Neural progenitor cell (in vitro differentiated cells): ENCODE data around the gene SLC2A9. TPM values are rescaled to one million over a fixed set of nuclear protein-coding genes. Genes with fewer than 3 reads are reported as not detected.

Source experiments
- DNase-seq: peaks from one replicate; pipeline ENCODE4 v3.0.0-alpha.2; 2016; ENCODE audit warnings: low spot score
- H2AFZ ChIP-seq: fragments of 200-600 bp; sonication (generic); replicated peaks from 2 replicates; pipeline ENCODE4 v1.6.1; 2016; ENCODE audit warnings: antibody characterized with exemption
- H3F3A ChIP-seq: fragments of 200-600 bp; sonication (generic); 2 replicates; pipeline ENCODE4 v1.6.1; 2016; ENCODE audit warnings: antibody characterized with exemption, low read depth
- H3K27ac ChIP-seq: fragments of 200-600 bp; sonication (generic); 2 replicates; pipeline ENCODE4 v1.5.1; 2016; ENCODE audit warnings: mild to moderate bottlenecking
- H3K27me3 ChIP-seq: fragments of 200-600 bp; sonication (generic); 2 replicates; pipeline ENCODE4 v1.6.1; 2016; ENCODE audit warnings: mild to moderate bottlenecking, moderate library complexity
- H3K36me3 ChIP-seq: fragments of 200-600 bp; sonication (generic); 2 replicates; pipeline ENCODE4 v1.5.1; 2016
- H3K4me1 ChIP-seq: fragments of 200-600 bp; sonication (generic); 2 replicates; pipeline ENCODE4 v1.6.1; 2016; ENCODE audit warnings: mixed run types
- H3K4me2 ChIP-seq: fragments of 200-600 bp; sonication (generic); 2 replicates; pipeline ENCODE4 v1.6.1; 2016
- H3K4me3 ChIP-seq: fragments of 200-600 bp; sonication (generic); 2 replicates; pipeline ENCODE4 v1.5.1; 2016
- H3K79me2 ChIP-seq: fragments of 200-600 bp; sonication (generic); 2 replicates; pipeline ENCODE4 v1.6.1; 2016; ENCODE audit warnings: low read depth
- H3K9ac ChIP-seq: fragments of 200-600 bp; sonication (generic); 2 replicates; pipeline ENCODE4 v1.6.1; 2016
- H3K9me3 ChIP-seq: fragments of 200-600 bp; sonication (generic); 2 replicates; pipeline ENCODE4 v1.5.1; 2016; ENCODE audit warnings: low read depth
- H4K20me1 ChIP-seq: fragments of 200-600 bp; sonication (generic); 2 replicates; pipeline ENCODE4 v1.6.1; 2016; ENCODE audit warnings: low read depth
- H3K27ac Mint-ChIP-seq: 3 replicates; pipeline ENCODE4 v1.8.0; 2021; ENCODE audit warnings: mixed read lengths
- H3K27me3 Mint-ChIP-seq: 2 replicates; pipeline ENCODE4 v1.8.0; 2022; ENCODE audit warnings: low read depth, mild to moderate bottlenecking, inconsistent platforms, moderate library complexity, mixed read lengths; ENCODE audit not compliant: insufficient read depth
- H3K36me3 Mint-ChIP-seq: 3 replicates; pipeline ENCODE4 v1.8.0; 2021; ENCODE audit warnings: mixed read lengths
- H3K4me1 Mint-ChIP-seq: 3 replicates; pipeline ENCODE4 v1.8.0; 2021; ENCODE audit warnings: mixed read lengths
- H3K4me3 Mint-ChIP-seq: 3 replicates; pipeline ENCODE4 v1.8.0; 2021; ENCODE audit warnings: mild to moderate bottlenecking, moderate library complexity, mixed read lengths
- H3K9me3 Mint-ChIP-seq: 3 replicates; pipeline ENCODE4 v1.8.0; 2020; ENCODE audit warnings: mixed read lengths
- EZH2 ChIP-seq: fragments of 200-600 bp; sonication (generic); IDR thresholded peaks from 2 replicates; pipeline ENCODE4 v1.6.1; 2017; ENCODE audit warnings: antibody characterized with exemption, mild to moderate bottlenecking, moderate library complexity
- EZH2phosphoT487 ChIP-seq: fragments of 200-600 bp; sonication (generic); IDR thresholded peaks from 2 replicates; pipeline ENCODE4 v1.6.1; 2017; ENCODE audit warnings: antibody characterized with exemption
- total RNA-seq: library from RNA; depleted of rRNA; stranded (reverse); fragments of >200 nt; gene quantifications from 2 replicates; pipeline ENCODE4 v1.2.3, GENCODE V29; 2015; ENCODE audit warnings: low replicate concordance
- TF ChIP-seq, protein P1 (sequence below): fragments of 200-600 bp; sonication (generic); IDR thresholded peaks from 2 replicates; pipeline ENCODE4 v1.5.1; 2017; ENCODE audit warnings: antibody characterized with exemption, mild to moderate bottlenecking

SLC2A9 gene
- total RNA-seq, 1 donor from 2014 or later: not detected

- H4K20me1 ChIP-seq: no peaks in the 10 kb centered on the region
- no peak overlapping the region for H3K27ac ChIP-seq
- no peaks in the 10 kb centered on the region for H3F3A ChIP-seq
- H3K27ac Mint-ChIP-seq: no peak overlapping the region
- H3K4me1 ChIP-seq: no peaks in the 10 kb centered on the region
- H3K27me3 Mint-ChIP-seq: peaks cover 10% of the 10 kb centered on the region
- DNase-seq: no peak
- no peaks in the 10 kb centered on the region for H3K36me3 Mint-ChIP-seq
- H3K4me3 ChIP-seq: no peak overlapping the region
- TF ChIP-seq EZH2 (no peak), EZH2phosphoT487 (no peak)
- TF ChIP-seq, protein P1, sequence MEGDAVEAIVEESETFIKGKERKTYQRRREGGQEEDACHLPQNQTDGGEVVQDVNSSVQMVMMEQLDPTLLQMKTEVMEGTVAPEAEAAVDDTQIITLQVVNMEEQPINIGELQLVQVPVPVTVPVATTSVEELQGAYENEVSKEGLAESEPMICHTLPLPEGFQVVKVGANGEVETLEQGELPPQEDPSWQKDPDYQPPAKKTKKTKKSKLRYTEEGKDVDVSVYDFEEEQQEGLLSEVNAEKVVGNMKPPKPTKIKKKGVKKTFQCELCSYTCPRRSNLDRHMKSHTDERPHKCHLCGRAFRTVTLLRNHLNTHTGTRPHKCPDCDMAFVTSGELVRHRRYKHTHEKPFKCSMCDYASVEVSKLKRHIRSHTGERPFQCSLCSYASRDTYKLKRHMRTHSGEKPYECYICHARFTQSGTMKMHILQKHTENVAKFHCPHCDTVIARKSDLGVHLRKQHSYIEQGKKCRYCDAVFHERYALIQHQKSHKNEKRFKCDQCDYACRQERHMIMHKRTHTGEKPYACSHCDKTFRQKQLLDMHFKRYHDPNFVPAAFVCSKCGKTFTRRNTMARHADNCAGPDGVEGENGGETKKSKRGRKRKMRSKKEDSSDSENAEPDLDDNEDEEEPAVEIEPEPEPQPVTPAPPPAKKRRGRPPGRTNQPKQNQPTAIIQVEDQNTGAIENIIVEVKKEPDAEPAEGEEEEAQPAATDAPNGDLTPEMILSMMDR: no peak
- peaks cover 6% of the 10 kb centered on the region for H3K9me3 Mint-ChIP-seq
- H3K4me2 ChIP-seq: no peak overlapping the region
- H3K79me2 ChIP-seq: no peaks in the 10 kb centered on the region
- no peaks in the 10 kb centered on the region for H3K27me3 ChIP-seq
- H2AFZ ChIP-seq: no peak overlapping the region
- H3K9ac ChIP-seq: no peak overlapping the region
- H3K4me1 Mint-ChIP-seq: peaks cover 3% of the 10 kb centered on the region
- no peak overlapping the region for H3K4me3 Mint-ChIP-seq
- H3K9me3 ChIP-seq: no peaks in the 10 kb centered on the region
- H3K36me3 ChIP-seq: no peaks in the 10 kb centered on the region
Observed at GRCh38 chr4:9874385-9874784, 146.9 kb downstream of the SLC2A9 start.

DNA sequence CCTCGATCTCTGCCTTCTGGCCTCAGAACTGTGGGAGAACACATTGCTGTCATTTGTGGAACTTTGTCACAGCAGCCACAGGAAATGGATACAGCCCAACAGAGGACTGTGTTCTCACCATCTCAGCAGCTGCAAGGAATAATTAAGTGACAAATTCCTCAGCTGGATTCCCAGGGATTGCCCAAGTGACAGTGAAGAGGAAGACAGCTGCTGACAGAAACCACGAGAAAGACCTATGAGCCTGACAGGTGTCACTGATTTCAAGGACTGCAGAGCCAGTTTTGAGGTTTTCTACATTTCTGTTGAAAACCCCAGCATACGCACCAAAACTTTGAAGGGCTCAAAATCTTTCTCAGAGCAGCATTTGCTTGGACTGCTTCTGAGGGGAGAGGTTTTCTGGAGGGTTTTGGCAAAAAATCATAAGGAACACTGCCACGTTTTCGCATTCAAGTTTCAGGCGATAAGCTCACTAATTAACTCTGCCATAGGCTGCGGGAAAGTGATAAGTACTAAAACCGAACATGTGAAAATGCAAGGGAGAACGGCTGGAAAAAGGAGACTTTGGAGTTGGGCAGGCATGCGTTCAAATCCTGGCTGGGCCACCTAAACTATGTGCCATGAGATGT, 151.0 kb downstream of the SLC2A9 start:
- no peak for DNase-seq
- H3K27ac ChIP-seq: no peak overlapping the region
- Mint-ChIP-seq H3K27ac (no peak overlapping the region), H3K36me3 (no peaks in the 10 kb centered on the region), H3K9me3 (peaks cover 6% of the 10 kb centered on the region), H3K4me3 (no peak overlapping the region), H3K4me1 (no peaks in the 10 kb centered on the region), H3K27me3 (peaks cover 3% of the 10 kb centered on the region)
- no peaks in the 10 kb centered on the region for H3K27me3 ChIP-seq
- no peak overlapping the region for H3K4me3 ChIP-seq
- no peak overlapping the region for H2AFZ ChIP-seq
- H3K9ac ChIP-seq: no peak overlapping the region
- H4K20me1 ChIP-seq: no peaks in the 10 kb centered on the region
- H3K79me2 ChIP-seq: no peaks in the 10 kb centered on the region
- no peak for TF ChIP-seq EZH2phosphoT487
- no peak for TF ChIP-seq EZH2
- TF ChIP-seq, protein P1: no peak
- no peak overlapping the region for H3K4me2 ChIP-seq
- H3K36me3 ChIP-seq: no peaks in the 10 kb centered on the region
- H3K9me3 ChIP-seq: no peaks in the 10 kb centered on the region
- no peaks in the 10 kb centered on the region for H3K4me1 ChIP-seq
- no peaks in the 10 kb centered on the region for H3F3A ChIP-seq

DNA sequence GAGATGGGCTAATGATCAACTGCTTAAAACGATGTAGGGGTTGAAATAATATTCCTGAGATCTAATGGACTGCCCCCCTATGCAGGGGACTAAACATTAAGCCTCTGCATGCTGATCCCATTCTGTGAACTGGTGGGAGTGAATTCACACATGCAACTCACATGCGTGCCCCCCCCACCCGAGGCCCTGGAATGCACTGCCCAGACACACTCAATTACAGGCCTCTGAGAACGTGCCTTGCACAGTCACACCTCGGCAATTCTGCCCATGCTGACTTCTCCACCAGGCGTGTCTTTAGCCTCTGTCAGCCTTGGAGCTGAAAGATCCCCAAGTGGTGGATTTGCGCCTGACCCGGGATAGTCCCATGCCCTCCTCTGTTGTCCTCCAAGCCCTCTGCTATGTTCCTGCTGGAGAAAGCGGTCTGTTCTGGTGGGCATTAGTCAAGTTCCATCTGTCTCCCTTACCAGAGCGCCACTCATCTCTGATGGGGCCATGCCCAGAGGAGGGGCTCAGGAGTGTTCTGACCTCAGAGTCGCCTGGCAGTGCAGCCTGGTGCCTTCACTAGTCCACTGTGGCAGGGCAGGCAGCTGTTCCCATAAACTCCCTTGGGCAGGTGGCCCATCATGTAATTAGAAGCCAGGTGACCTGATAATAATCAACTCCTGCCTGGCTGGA, 153.4 kb downstream of the SLC2A9 start:
- Mint-ChIP-seq H3K9me3 (peaks cover 2% of the 10 kb centered on the region), H3K36me3 (no peaks in the 10 kb centered on the region), H3K27me3 (no peaks in the 10 kb centered on the region), H3K27ac (no peak overlapping the region), H3K4me3 (no peak overlapping the region), H3K4me1 (no peaks in the 10 kb centered on the region)
- no peaks in the 10 kb centered on the region for H4K20me1 ChIP-seq
- H3K36me3 ChIP-seq: no peaks in the 10 kb centered on the region
- no peak overlapping the region for H3K4me3 ChIP-seq
- H3K4me2 ChIP-seq: no peak overlapping the region
- no peaks in the 10 kb centered on the region for H3K27me3 ChIP-seq
- H3K27ac ChIP-seq: no peak overlapping the region
- no peak for DNase-seq
- no peaks in the 10 kb centered on the region for H3F3A ChIP-seq
- H3K9ac ChIP-seq: no peak overlapping the region
- no peaks in the 10 kb centered on the region for H3K9me3 ChIP-seq
- H2AFZ ChIP-seq: no peak overlapping the region
- H3K79me2 ChIP-seq: no peaks in the 10 kb centered on the region
- H3K4me1 ChIP-seq: no peaks in the 10 kb centered on the region
- no peak for TF ChIP-seq EZH2phosphoT487
- TF ChIP-seq, protein P1: no peak
- TF ChIP-seq EZH2: no peak
